Measurements from ENCODE around the gene MYCBP.

The MYCBP gene

DNA sequence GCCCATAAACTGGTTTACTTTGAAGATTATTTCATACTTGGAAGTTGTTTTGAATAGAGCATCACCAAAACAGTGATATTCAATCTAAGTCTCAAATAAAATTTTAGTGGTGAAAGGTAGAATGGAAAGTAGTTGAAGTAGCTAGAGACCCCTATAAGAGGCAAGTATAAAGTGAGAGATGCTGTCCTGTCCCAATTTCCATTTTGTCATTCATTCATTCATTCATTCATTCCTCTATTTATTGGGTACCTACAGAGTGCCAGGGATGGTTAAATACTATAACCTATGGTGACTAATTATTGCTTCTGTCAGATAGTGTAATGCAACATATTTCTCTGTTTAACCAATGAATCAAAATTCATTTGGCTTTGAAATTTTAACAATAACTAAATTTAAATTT lies 46.3 kb downstream of the MYCBP start:
- Mint-ChIP-seq H3K4me1 (ENCODE audit: low read depth in 2 of 2) (no peaks in the 10 kb centered on the region), H3K27ac (no peak overlapping the region), H3K9me3 (no peaks in the 10 kb centered on the region), H3K36me3 (ENCODE audit: insufficient read depth) (no peaks in the 10 kb centered on the region), H3K4me3 (no peak overlapping the region), H3K27me3 (peaks cover 62 to 72% of the 10 kb centered on the region in 2 donors)
- ATAC-seq (replicated peaks), result no peak
- DNase-seq, result no peak

DNA sequence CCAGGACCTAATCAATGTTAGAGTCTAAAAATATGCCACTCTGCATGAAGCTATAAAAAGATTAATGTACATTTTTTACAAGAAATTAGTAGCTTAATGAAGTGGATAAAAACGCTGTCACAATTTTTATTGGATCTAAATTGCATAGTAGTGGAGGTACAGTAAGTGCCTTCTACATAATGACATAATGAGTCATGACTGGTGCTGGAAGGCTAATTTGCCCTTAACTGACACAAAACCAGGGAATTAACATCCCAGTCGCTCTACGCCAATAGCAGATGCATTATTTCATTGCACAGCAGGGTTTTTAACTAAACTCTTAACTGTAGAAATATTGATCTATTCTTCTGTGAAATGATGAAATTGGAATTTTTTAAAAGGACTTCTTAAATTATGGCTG lies 46.9 kb downstream of the MYCBP start:
- ATAC-seq (replicated peaks) (no peak), DNase-seq (no peak)
- no peak overlapping the region for H3K4me3 Mint-ChIP-seq
- peaks cover 66 to 78% of the 10 kb centered on the region in 2 donors for H3K27me3 Mint-ChIP-seq
- no peaks in the 10 kb centered on the region for H3K4me1 Mint-ChIP-seq (ENCODE audit: low read depth in 2 of 2)
- peaks cover under 1% of the 10 kb centered on the region for H3K36me3 Mint-ChIP-seq (ENCODE audit: insufficient read depth)
- no peak overlapping the region for H3K27ac Mint-ChIP-seq
- no peaks in the 10 kb centered on the region for H3K9me3 Mint-ChIP-seq

DNA sequence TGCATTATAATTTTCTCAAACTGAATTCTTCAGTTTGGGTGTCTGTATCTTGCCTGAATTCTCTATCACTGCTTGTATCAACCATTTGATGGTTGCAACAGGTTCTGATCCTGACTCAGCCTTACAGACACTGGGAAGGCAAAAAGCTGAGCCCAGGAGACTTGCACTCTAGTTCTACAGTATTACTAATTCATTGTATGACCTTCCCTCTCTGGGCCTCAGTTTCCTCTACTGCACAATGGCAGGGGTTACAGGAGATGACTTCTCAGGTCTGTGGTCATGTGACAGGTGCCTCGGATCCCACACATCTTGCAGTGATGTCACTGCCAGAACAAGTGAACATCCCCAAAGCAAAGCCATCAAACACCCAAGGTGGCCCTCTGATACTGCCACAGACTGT lies 52.3 kb downstream of the MYCBP start:
- no peak overlapping the region for H3K4me3 Mint-ChIP-seq
- H3K27me3 Mint-ChIP-seq, result peaks cover 65 to 88% of the 10 kb centered on the region in 2 donors
- DNase-seq (no peak), ATAC-seq (replicated peaks) (no peak)
- H3K9me3 Mint-ChIP-seq, result no peaks in the 10 kb centered on the region
- H3K4me1 Mint-ChIP-seq (ENCODE audit: low read depth in 2 of 2), result peaks cover 0 to 2% of the 10 kb centered on the region in 2 donors
- no peak overlapping the region for H3K27ac Mint-ChIP-seq
- H3K36me3 Mint-ChIP-seq (ENCODE audit: insufficient read depth), result peaks cover 3% of the 10 kb centered on the region

- peaks cover 0 to 2% of the 10 kb centered on the region in 2 donors for H3K4me1 Mint-ChIP-seq (ENCODE audit: low read depth in 2 of 2)
- H3K27ac Mint-ChIP-seq, result no peak overlapping the region
- ATAC-seq (replicated peaks) (no peak), DNase-seq (no peak)
- H3K27me3 Mint-ChIP-seq, result peaks cover 58 to 88% of the 10 kb centered on the region in 2 donors
- H3K9me3 Mint-ChIP-seq, result no peaks in the 10 kb centered on the region
- H3K4me3 Mint-ChIP-seq, result no peak overlapping the region
- H3K36me3 Mint-ChIP-seq (ENCODE audit: insufficient read depth), result peaks cover 3% of the 10 kb centered on the region
Observed at GRCh38 chr1:38819516-38819915, 53.6 kb downstream of the MYCBP start.

DNA sequence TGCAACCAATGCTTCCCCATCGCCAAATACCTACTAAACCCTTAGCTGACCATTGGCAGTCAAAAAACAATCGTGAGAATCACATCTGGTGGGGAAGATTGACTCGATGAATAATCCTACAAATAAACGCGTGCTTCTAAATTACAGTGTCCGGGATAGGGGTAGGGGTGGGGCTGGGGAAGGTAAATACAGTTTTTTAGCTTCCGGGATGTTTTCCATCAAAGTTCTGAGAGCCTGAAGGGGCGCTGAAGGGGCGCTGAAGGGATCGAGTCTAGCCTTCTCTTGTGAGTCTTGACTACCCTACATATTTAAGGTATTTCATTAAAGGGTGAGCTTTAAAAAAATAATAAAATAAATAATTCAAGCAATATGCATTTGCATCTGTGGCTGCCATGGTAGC lies 54.1 kb downstream of the MYCBP start:
- DNase-seq (no peak), ATAC-seq (replicated peaks) (no peak)
- H3K27ac Mint-ChIP-seq, result no peak overlapping the region
- no peaks in the 10 kb centered on the region for H3K9me3 Mint-ChIP-seq
- H3K4me1 Mint-ChIP-seq (ENCODE audit: low read depth in 2 of 2), result peaks cover 0 to 2% of the 10 kb centered on the region in 2 donors
- peaks cover 58 to 88% of the 10 kb centered on the region in 2 donors for H3K27me3 Mint-ChIP-seq
- no peak overlapping the region for H3K4me3 Mint-ChIP-seq
- peaks cover 3% of the 10 kb centered on the region for H3K36me3 Mint-ChIP-seq (ENCODE audit: insufficient read depth)

DNA sequence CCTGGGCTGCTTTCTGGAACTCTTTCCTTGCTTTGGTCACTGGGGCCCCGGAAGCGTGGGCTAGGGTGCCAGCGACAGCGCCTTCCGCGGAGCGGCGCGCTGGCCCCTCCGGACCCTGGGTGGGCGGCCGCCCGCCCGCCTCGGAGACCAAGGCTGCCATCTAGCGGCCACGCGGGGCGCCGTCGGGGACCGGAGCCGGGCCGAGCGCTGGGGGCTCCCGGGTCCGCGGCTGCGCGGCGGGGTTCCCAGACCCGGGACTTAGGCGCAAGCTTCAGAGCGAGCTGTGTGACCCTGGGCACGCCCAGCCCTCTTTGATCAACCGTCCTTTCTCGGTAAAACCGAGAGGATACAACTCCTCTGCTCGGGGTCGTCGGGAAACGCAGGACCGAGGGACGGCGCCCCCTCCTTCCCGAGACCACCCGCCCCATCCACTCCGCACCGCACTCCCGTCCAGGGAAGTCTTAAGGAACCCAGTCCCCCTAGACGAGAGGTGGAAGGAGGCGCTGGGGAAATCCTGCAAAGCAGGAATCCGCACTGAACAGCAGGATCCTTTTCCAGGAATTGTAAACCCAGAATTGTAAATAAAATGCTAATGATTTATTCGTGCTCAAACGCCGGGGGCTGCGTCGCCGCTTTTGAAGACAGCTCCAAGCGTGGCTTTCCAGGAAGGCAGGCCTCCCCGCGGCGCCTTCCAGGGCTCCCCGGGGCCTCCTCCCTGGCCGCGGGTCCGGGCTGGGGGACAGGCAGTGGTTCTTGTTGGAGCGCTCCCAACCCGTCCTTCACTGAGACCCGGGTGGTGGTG lies 54.8 kb downstream of the MYCBP start:
- peaks cover 3% of the 10 kb centered on the region for H3K36me3 Mint-ChIP-seq (ENCODE audit: insufficient read depth)
- H3K9me3 Mint-ChIP-seq, result no peaks in the 10 kb centered on the region
- H3K4me1 Mint-ChIP-seq (ENCODE audit: low read depth in 2 of 2), result peaks cover 0 to 2% of the 10 kb centered on the region in 2 donors
- ATAC-seq (replicated peaks) (peak; percentile 62), DNase-seq (peak; percentile 29 to 38 (median 37))
- peaks cover 65 to 94% of the 10 kb centered on the region in 2 donors for H3K27me3 Mint-ChIP-seq
- H3K4me3 Mint-ChIP-seq, result no peak overlapping the region
- H3K27ac Mint-ChIP-seq, result no peak overlapping the region

GRCh38 chr1:38817267-38818174 lies 55.6 kb downstream of the MYCBP start:
- Mint-ChIP-seq H3K27me3 (peaks cover 68 to 96% of the 10 kb centered on the region in 2 donors), H3K27ac (no peak overlapping the region), H3K9me3 (no peaks in the 10 kb centered on the region), H3K4me3 (peak overlapping the region; percentile 27 to 37), H3K36me3 (ENCODE audit: insufficient read depth) (peaks cover 3% of the 10 kb centered on the region), H3K4me1 (ENCODE audit: low read depth in 2 of 2) (peaks cover 0 to 2% of the 10 kb centered on the region in 2 donors)
- no peak for ATAC-seq (replicated peaks)
- DNase-seq, result no peak

DNA sequence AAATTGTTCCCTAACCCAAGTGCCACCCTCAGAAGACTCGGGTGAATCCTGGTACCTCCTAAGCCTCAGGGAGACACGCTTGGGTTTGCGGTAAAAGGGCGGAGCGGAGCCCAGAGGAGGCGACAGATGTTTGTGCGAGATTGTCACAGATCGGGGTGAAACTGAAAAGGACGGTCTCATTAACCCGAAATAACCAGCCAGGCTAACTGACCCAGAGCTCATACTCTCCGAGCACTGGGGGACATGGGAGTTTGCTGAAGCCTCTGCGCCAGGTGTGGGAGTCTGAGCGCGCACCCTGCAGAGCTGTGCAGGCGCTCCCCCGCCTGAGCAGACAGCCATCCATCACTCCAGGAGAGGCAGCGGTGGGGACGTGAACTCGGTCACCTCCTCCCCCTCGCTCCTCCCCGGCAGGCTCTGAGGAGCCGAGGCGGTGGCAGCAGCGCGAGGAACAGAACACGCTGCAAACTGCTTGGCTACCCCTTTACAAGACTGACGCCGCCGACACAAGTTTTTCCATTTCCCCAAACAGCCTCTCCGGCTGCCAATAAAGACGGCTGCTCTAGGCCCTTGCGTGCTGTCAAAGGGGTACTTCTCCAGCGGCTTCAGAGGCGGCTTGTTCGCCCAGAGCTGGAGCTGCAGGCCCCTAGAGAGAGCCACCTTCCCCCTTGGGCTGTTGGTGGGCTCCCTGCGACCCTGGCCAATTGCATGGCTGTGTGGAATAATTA lies 57.1 kb downstream of the MYCBP start:
- ATAC-seq (replicated peaks), result no peak
- H3K27ac Mint-ChIP-seq, result no peak overlapping the region
- H3K4me1 Mint-ChIP-seq (ENCODE audit: low read depth in 2 of 2), result peaks cover 0 to 2% of the 10 kb centered on the region in 2 donors
- DNase-seq, result no peak
- H3K27me3 Mint-ChIP-seq, result peaks cover 72 to 96% of the 10 kb centered on the region in 2 donors
- H3K9me3 Mint-ChIP-seq, result no peaks in the 10 kb centered on the region
- peaks cover under 1% of the 10 kb centered on the region for H3K36me3 Mint-ChIP-seq (ENCODE audit: insufficient read depth)
- no peak overlapping the region for H3K4me3 Mint-ChIP-seq

GRCh38 chr1:38814984-38815464 lies 58.1 kb downstream of the MYCBP start:
- no peak for ATAC-seq (replicated peaks)
- no peak overlapping the region for H3K27ac Mint-ChIP-seq
- peaks cover 0 to 2% of the 10 kb centered on the region in 2 donors for H3K4me1 Mint-ChIP-seq (ENCODE audit: low read depth in 2 of 2)
- no peak for DNase-seq
- H3K27me3 Mint-ChIP-seq, result peaks cover 73 to 97% of the 10 kb centered on the region in 2 donors
- no peaks in the 10 kb centered on the region for H3K36me3 Mint-ChIP-seq (ENCODE audit: insufficient read depth)
- H3K9me3 Mint-ChIP-seq, result no peaks in the 10 kb centered on the region
- H3K4me3 Mint-ChIP-seq, result no peak overlapping the region

- Mint-ChIP-seq H3K27me3 (peaks cover 70 to 97% of the 10 kb centered on the region in 2 donors), H3K36me3 (ENCODE audit: insufficient read depth) (no peaks in the 10 kb centered on the region), H3K4me1 (ENCODE audit: low read depth in 2 of 2) (peaks cover 0 to 2% of the 10 kb centered on the region in 2 donors), H3K27ac (no peak overlapping the region), H3K4me3 (no peak overlapping the region), H3K9me3 (no peaks in the 10 kb centered on the region)
- DNase-seq (no peak), ATAC-seq (replicated peaks) (no peak)
Observed at GRCh38 chr1:38814444-38814983, 58.6 kb downstream of the MYCBP start.

DNA sequence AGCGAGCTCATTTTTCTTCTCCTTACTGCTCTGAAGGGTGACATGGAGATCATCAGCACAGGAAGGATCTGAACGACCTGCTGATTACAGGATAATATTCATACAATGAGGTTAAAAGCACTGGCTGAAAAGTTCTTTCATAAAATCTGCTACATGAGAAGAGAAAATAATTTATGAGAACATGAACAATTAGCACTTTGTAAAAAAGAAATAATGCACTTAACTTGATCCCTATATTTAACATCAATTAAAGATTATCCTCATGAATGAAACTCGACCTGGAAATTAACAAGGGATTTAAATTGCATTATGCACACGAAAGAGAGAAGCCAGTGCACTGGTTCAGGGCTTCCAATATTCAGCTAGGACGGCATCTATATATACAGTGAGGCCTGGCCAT lies 60.2 kb downstream of the MYCBP start:
- no peaks in the 10 kb centered on the region for H3K4me1 Mint-ChIP-seq (ENCODE audit: low read depth in 2 of 2)
- no peak overlapping the region for H3K4me3 Mint-ChIP-seq
- peaks cover 73 to 100% of the 10 kb centered on the region in 2 donors for H3K27me3 Mint-ChIP-seq
- H3K27ac Mint-ChIP-seq, result no peak overlapping the region
- H3K9me3 Mint-ChIP-seq, result no peaks in the 10 kb centered on the region
- no peaks in the 10 kb centered on the region for H3K36me3 Mint-ChIP-seq (ENCODE audit: insufficient read depth)
- DNase-seq (no peak), ATAC-seq (replicated peaks) (no peak)

All from effector memory CD8-positive, alpha-beta T cell (primary cell).